GM12878 (cell line): Measurements from ENCODE around the gene DGKB. TPM values are rescaled to one million over a fixed set of nuclear protein-coding genes. Genes with fewer than 3 reads are reported as not detected.

Experiments
- ATAC-seq: fragments of 200-7000 bp; cut with Tn5 transposase; 3 replicates; pipeline ENCODE4 v1.9.1; 2020; ENCODE audit warnings: mild to moderate bottlenecking, moderate library complexity
- BruUV-seq: library from RNA; stranded (reverse); fragments of 400-500 nt; replicated peaks from 2 replicates; lab custom pipeline; 2021; lab: Mats Ljungman, UMichigan
- CTCF ChIA-PET: fragments of 300-600 bp; sonication (Branson Sonifier 250); formaldehyde crosslinking; extraction: SDS; loops from one replicate; lab custom pipeline; 2021; ENCODE audit warnings: inconsistent platforms; lab: Yijun Ruan, JAX
- POLR2A ChIA-PET: fragments of 350-600 bp; formaldehyde crosslinking; extraction: SDS; loops from one replicate; lab custom pipeline; 2021; ENCODE audit warnings: inconsistent platforms; lab: Charles Lee
- RAD21 ChIA-PET: fragments of 300-600 bp; sonication (Branson Sonifier 250); formaldehyde crosslinking; loops from one replicate; lab custom pipeline; 2023; ENCODE audit warnings: antibody characterized with exemption; ENCODE audit not compliant: unreplicated experiment; lab: Charles Lee
- SMC1A ChIA-PET: fragments of 300-600 bp; sonication (Branson Sonifier 250); formaldehyde crosslinking; loops from one replicate; lab custom pipeline; 2023; ENCODE audit not compliant: unreplicated experiment, uncharacterized antibody; lab: Charles Lee
- DNase-seq: peaks from one replicate; pipeline ENCODE4 v3.0.0-alpha.2; 2011; ENCODE audit warnings: low read depth, low spot score
- FAIRE-seq: peaks from 3 replicates; lab custom pipeline; 2011; peaks lifted over from hg19 to GRCh38; lab: Jason Lieb, UNC
- H2AFZ ChIP-seq: 2 replicates; pipeline ENCODE4 v1.6.0; 2011; ENCODE audit warnings: low read depth, low read length, control low read depth; ENCODE audit not compliant: control insufficient read depth
- H3K27ac ChIP-seq: 2 replicates; pipeline ENCODE4 v1.5.1; 2011; ENCODE audit warnings: control low read depth; ENCODE audit not compliant: control insufficient read depth, insufficient read depth
- H3K27me3 ChIP-seq, 2 experiments: replicated peaks in 1 of 2; 2 replicates each; pipeline versions ENCODE4 v1.6.0 to v1.6.1; 2011; ENCODE audit warnings: low read length in 1 of 2; ENCODE audit not compliant: control insufficient read depth in 2 of 2, insufficient read depth in 2 of 2
- H3K36me3 ChIP-seq, 2 experiments: 2 replicates each; pipeline ENCODE4 v1.5.1; 2011; ENCODE audit warnings: low read length in 1 of 2; ENCODE audit not compliant: control insufficient read depth in 2 of 2, insufficient read depth in 2 of 2
- H3K4me1 ChIP-seq: 2 replicates; pipeline ENCODE4 v1.6.1; 2011; ENCODE audit warnings: mild to moderate bottlenecking, low read length, moderate library complexity, mixed read lengths; ENCODE audit not compliant: control insufficient read depth, insufficient read depth
- H3K4me2 ChIP-seq: 2 replicates; pipeline ENCODE4 v1.6.0; 2011; ENCODE audit warnings: control low read depth; ENCODE audit not compliant: control insufficient read depth, insufficient read depth
- H3K4me3 ChIP-seq: fragments of 200-600 bp; sonication (generic); 2 replicates; pipeline ENCODE4 v1.5.1; 2016
- H3K79me2 ChIP-seq: 2 replicates; pipeline ENCODE4 v1.6.0; 2011; ENCODE audit warnings: low read length; ENCODE audit not compliant: control insufficient read depth, insufficient read depth
- H3K9ac ChIP-seq: 2 replicates; pipeline ENCODE4 v1.8.0; 2011; ENCODE audit warnings: low read length, control low read depth, mixed read lengths; ENCODE audit not compliant: control insufficient read depth, insufficient read depth
- H3K9me3 ChIP-seq: replicated peaks from 3 replicates; pipeline ENCODE4 v1.5.1; 2011; ENCODE audit warnings: mild to moderate bottlenecking, low read length; ENCODE audit not compliant: control insufficient read depth, insufficient read depth
- H4K20me1 ChIP-seq: 2 replicates; pipeline ENCODE4 v1.6.0; 2011; ENCODE audit not compliant: control insufficient read depth, insufficient read depth
- BMI1 ChIP-seq: fragments of 450-650 bp; IDR thresholded peaks from 2 replicates; pipeline ENCODE4 v1.6.1; 2016; ENCODE audit warnings: mild to moderate bottlenecking, moderate library complexity, borderline replicate concordance
- EED ChIP-seq: sonication (generic); IDR thresholded peaks from 2 replicates; pipeline ENCODE4 v1.6.1; 2016; ENCODE audit warnings: antibody characterized with exemption, low read depth
- HDGF ChIP-seq: fragments of 450-650 bp; IDR thresholded peaks from 2 replicates; pipeline ENCODE4 v1.6.1; 2016; ENCODE audit warnings: antibody characterized with exemption
- MEF2A ChIP-seq: IDR thresholded peaks from 2 replicates; pipeline ENCODE4 v1.6.1; 2011; ENCODE audit warnings: low read depth, mild to moderate bottlenecking, low read length, moderate library complexity; ENCODE audit not compliant: insufficient read depth
- MLLT1 ChIP-seq: fragments of 450-650 bp; IDR thresholded peaks from 2 replicates; pipeline ENCODE4 v1.6.1; 2016; ENCODE audit warnings: mild to moderate bottlenecking
- MXI1 ChIP-seq: fragments of 150-350 bp; IDR thresholded peaks from 2 replicates; pipeline ENCODE4 v1.6.1; 2011; ENCODE audit warnings: low read depth, mild to moderate bottlenecking, inconsistent platforms, low read length, improper control_type of control experiment
- NFXL1 ChIP-seq: fragments of 450-650 bp; IDR thresholded peaks from 2 replicates; pipeline ENCODE4 v1.6.1; 2017; ENCODE audit warnings: antibody characterized with exemption, mild to moderate bottlenecking, borderline replicate concordance
- NKRF ChIP-seq: fragments of 450-650 bp; conservative IDR thresholded peaks from 2 replicates; pipeline ENCODE4 v1.6.1; 2017; ENCODE audit warnings: mild to moderate bottlenecking, moderate library complexity
- NR2C1 ChIP-seq: fragments of 450-650 bp; IDR thresholded peaks from 2 replicates; pipeline ENCODE4 v1.6.1; 2017; ENCODE audit warnings: antibody characterized with exemption, mild to moderate bottlenecking, moderate library complexity
- NRF1 ChIP-seq: conservative IDR thresholded peaks from 2 replicates; pipeline ENCODE4 v1.6.1; 2011; ENCODE audit warnings: mild to moderate bottlenecking, low read depth, low read length, improper control_type of control experiment
- PAX8 ChIP-seq: fragments of 450-650 bp; IDR thresholded peaks from 2 replicates; pipeline ENCODE4 v1.6.1; 2017; ENCODE audit warnings: mild to moderate bottlenecking, moderate library complexity
- RCOR1 ChIP-seq: conservative IDR thresholded peaks from 2 replicates; pipeline ENCODE4 v1.6.1; 2012; ENCODE audit warnings: low read depth, low read length, improper control_type of control experiment
- SIN3A ChIP-seq: IDR thresholded peaks from 2 replicates; pipeline ENCODE4 v1.6.1; 2012; ENCODE audit warnings: low read depth, low read length, improper control_type of control experiment
- SMAD5 ChIP-seq: IDR thresholded peaks from 2 replicates; pipeline ENCODE4 v1.6.1; 2016; ENCODE audit warnings: antibody characterized with exemption, low read depth
- SREBF1 ChIP-seq: IDR thresholded peaks from 2 replicates; pipeline ENCODE4 v1.6.1; 2012; ENCODE audit warnings: mild to moderate bottlenecking, low read length
- TCF3 ChIP-seq: IDR thresholded peaks from 2 replicates; pipeline ENCODE4 v1.6.1; 2012; ENCODE audit warnings: low read depth, mild to moderate bottlenecking, low read length, borderline replicate concordance; ENCODE audit not compliant: insufficient read depth
- USF1 ChIP-seq: IDR thresholded peaks from 2 replicates; pipeline ENCODE4 v1.6.1; 2011; ENCODE audit warnings: borderline replicate concordance, low read depth, mild to moderate bottlenecking, moderate library complexity, mixed read lengths, low read length; ENCODE audit not compliant: insufficient read depth; ENCODE audit errors: extremely low read length
- WRNIP1 ChIP-seq: IDR thresholded peaks from 2 replicates; pipeline ENCODE4 v1.6.1; 2011; ENCODE audit warnings: low read depth, low read length, improper control_type of control experiment, borderline replicate concordance
- WGBS: methylation state at CpG from one replicate; pipeline ENCODE4 v1.1.6; 2016; ENCODE audit warnings: low lambda C conversion rate; ENCODE audit not compliant: insufficient replicate concordance, insufficient coverage; ENCODE audit errors: missing lambda C conversion rate; 5-methylcytosine and 5-hydroxymethylcytosine counted together
- in situ Hi-C: fragments of 300-500 bp; cut with MboI; formaldehyde crosslinking; loops from 9 replicates; pipeline ENCODE4 v1.14.3; 2018; ENCODE audit warnings: mixed read lengths
- intact Hi-C: fragments of 100-400 bp; cut with micrococcal nuclease; formaldehyde crosslinking; loops from one replicate; pipeline ENCODE4 v1.14.2; 2022; ENCODE audit not compliant: unreplicated experiment
- polyA plus RNA-seq, 11 experiments: library from polyadenylated mRNA; depleted of rRNA in 4 of 11; unstranded in 6 of 11; stranded (reverse) in 5 of 11; fragments of >200 nt; fragmentation: Nextera tagmentation in 4 of 11; fragmentation: Illumina TruSeq in 1 of 11; extraction: Ambion mirVana in 4 of 11; extraction: Trizol in 1 of 11; gene quantifications; 1 replicate in 1 of 11; 2 replicates in 10 of 11; pipeline versions ENCODE4 v1.2.1 to v1.2.3, GENCODE V29; 2011 to 2016; ENCODE audit warnings: inconsistent platforms in 2 of 11, missing spikeins in 2 of 11, low read depth in 1 of 11
- total RNA-seq, 4 experiments: library from RNA; depleted of rRNA in 3 of 4; stranded (reverse); fragments of >200 nt in 3 of 4; fragmentation: Illumina TruSeq in 1 of 4; extraction: Trizol in 1 of 4; gene quantifications; 2 replicates each; pipeline versions ENCODE4 v1.2.1 to v1.2.3, GENCODE V29; 2013 to 2021

Gene DGKB
- total and polyA plus RNA-seq, 10 of the 15 experiments (the other 5 are each of a cell fraction or from before 2014, with no cell fraction given) = 0.02 to 0.10 (median 0.04) TPM; not detected in 6

- RAD21 ChIA-PET = no interaction called here
- H3K4me1 ChIP-seq = no peaks in the 10 kb centered on the region
- H3K27me3 ChIP-seq = no peaks in the 10 kb centered on the region
- H3K27ac ChIP-seq = no peak overlapping the region
- TF ChIP-seq RCOR1 (no peak), BMI1 (no peak), PAX8 (no peak), SMAD5 (no peak), MXI1 (no peak), EED (no peak), NRF1 (no peak), SIN3A (no peak), NFXL1 (no peak), NKRF (no peak), TCF3 (no peak), MLLT1 (no peak), MEF2A (no peak), WRNIP1 (no peak), SREBF1 (no peak), HDGF (no peak), USF1 (no peak), NR2C1 (no peak)
- no peak for DNase-seq
- no peak overlapping the region for H2AFZ ChIP-seq
- H3K4me3 ChIP-seq = no peak overlapping the region
- FAIRE-seq = no peak
- H3K79me2 ChIP-seq = no peaks in the 10 kb centered on the region
- in situ Hi-C loops (no loop called here), intact Hi-C loops (no loop called here)
- no peaks in the 10 kb centered on the region for H4K20me1 ChIP-seq
- WGBS = 0% methylated on average over 1 of the region's 1 CpG
- ATAC-seq = no peak
- BruUV-seq = no TSS peak
- no peaks in the 10 kb centered on the region for H3K9me3 ChIP-seq
- no peak overlapping the region for H3K9ac ChIP-seq
- no peaks in the 10 kb centered on the region for H3K36me3 ChIP-seq
- SMC1A ChIA-PET = no interaction called here
- no peak overlapping the region for H3K4me2 ChIP-seq
- POLR2A ChIA-PET = no interaction called here
- CTCF ChIA-PET = interaction anchor here (0.7 kb wide), 1 partner anchor 321 kb away, joined by 3 read pairs; no protein-coding TSS in a partner anchor
Observed at GRCh38 chr7:14209896-14210484, 692.6 kb downstream of the DGKB start.
